Activated T-cell treated with anti-CD3 and anti-CD28 coated beads, Interleukin-2, amount 50 U/mL, for 4 hours (primary cell): ENCODE measurements around the gene ASIC2. TPM values are rescaled to one million over a fixed set of nuclear protein-coding genes. Genes with fewer than 3 reads are reported as not detected.

Source experiments
- ATAC-seq, 2 donors: fragments of 200-7000 bp; cut with Tn5 transposase; one replicate each; pipeline ENCODE4 v1.10.0; 2021
- DNase-seq: peaks from one replicate; pipeline ENCODE4 v3.0.0-alpha.2; 2020
- H3K27me3 Mint-ChIP-seq: one replicate; pipeline ENCODE4 v1.8.0; 2021; ENCODE audit warnings: low read depth, mixed read lengths
- H3K36me3 Mint-ChIP-seq: one replicate; pipeline ENCODE4 v1.8.0; 2022; ENCODE audit warnings: mixed read lengths; ENCODE audit not compliant: insufficient read depth
- H3K4me1 Mint-ChIP-seq: one replicate; pipeline ENCODE4 v1.8.0; 2021; ENCODE audit warnings: low read depth, mixed read lengths
- H3K4me3 Mint-ChIP-seq: one replicate; pipeline ENCODE4 v1.8.0; 2021; ENCODE audit warnings: mild to moderate bottlenecking, moderate library complexity, mixed read lengths
- H3K9me3 Mint-ChIP-seq: one replicate; pipeline ENCODE4 v1.8.0; 2021; ENCODE audit warnings: mixed read lengths
- total RNA-seq, 3 donors: library from RNA; stranded (reverse); gene quantifications; one replicate each; pipeline ENCODE4 v1.2.1, GENCODE V29; 2021

ASIC2 gene
- total RNA-seq, 3 donors from 2014 or later: not detected

GRCh38 chr17:33071656-33072055 is 221.4 kb downstream of the ASIC2 start:
- H3K4me3 Mint-ChIP-seq: no peak overlapping the region
- H3K4me1 Mint-ChIP-seq: no peaks in the 10 kb centered on the region
- ATAC-seq (no peak), DNase-seq (no peak)
- H3K9me3 Mint-ChIP-seq: peaks cover 9% of the 10 kb centered on the region
- peaks cover 32% of the 10 kb centered on the region for H3K27me3 Mint-ChIP-seq
- no peaks in the 10 kb centered on the region for H3K36me3 Mint-ChIP-seq

DNA sequence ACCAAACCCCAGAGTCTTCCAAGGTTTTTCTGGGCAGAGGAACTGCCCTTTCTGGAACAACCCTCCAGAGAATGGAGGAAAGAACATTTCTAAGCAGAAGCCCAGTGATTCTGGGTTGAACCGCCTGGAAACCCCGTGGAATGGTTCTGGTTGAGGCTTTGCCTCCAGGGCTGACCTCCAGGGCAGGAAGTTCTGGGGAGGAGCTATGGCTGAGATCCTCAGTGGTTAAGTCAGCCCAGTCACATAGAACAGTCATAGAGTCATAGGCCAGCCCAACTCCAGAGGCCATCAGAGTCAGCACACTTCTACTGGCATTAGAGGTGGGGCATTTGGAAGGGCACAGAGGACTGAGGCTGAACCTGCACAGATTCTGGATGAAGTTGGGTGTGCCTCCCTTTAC is 235.5 kb downstream of the ASIC2 start:
- no peaks in the 10 kb centered on the region for H3K9me3 Mint-ChIP-seq
- H3K4me3 Mint-ChIP-seq: no peak overlapping the region
- ATAC-seq: no peak
- H3K36me3 Mint-ChIP-seq: no peaks in the 10 kb centered on the region
- no peak for DNase-seq
- H3K27me3 Mint-ChIP-seq: peaks cover 16% of the 10 kb centered on the region
- H3K4me1 Mint-ChIP-seq: no peaks in the 10 kb centered on the region

- Mint-ChIP-seq H3K4me3 (no peak overlapping the region), H3K9me3 (no peaks in the 10 kb centered on the region), H3K27me3 (peaks cover 12% of the 10 kb centered on the region), H3K36me3 (no peaks in the 10 kb centered on the region), H3K4me1 (no peaks in the 10 kb centered on the region)
- ATAC-seq: no peak
- no peak for DNase-seq
These were observed 236.5 kb downstream of the ASIC2 start for GRCh38 chr17:33056399-33057146.

DNA sequence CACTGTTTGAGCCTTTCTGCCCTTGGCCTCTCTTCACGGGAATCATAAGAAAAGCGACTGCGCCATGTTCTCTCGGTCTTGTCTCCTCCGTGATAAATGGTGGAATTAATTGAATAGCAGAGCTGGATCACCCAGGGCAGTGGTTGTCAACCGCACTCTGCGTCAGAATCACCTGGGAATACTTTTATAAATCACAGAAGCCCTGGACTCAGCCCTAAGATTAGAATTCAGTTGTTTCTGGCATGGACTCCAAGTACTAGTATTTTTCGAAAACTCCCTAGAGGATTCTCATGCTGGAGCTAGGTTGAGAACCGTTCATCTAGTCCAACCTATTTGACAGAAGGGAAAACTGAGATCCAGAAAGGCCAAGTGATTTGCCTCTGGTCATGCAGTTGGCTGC is 237.3 kb downstream of the ASIC2 start:
- no peaks in the 10 kb centered on the region for H3K4me1 Mint-ChIP-seq
- DNase-seq: no peak
- no peak overlapping the region for H3K4me3 Mint-ChIP-seq
- H3K36me3 Mint-ChIP-seq: no peaks in the 10 kb centered on the region
- peaks cover 14% of the 10 kb centered on the region for H3K27me3 Mint-ChIP-seq
- ATAC-seq: no peak
- H3K9me3 Mint-ChIP-seq: no peaks in the 10 kb centered on the region

- DNase-seq: no peak
- H3K27me3 Mint-ChIP-seq: peaks cover 12% of the 10 kb centered on the region
- no peak for ATAC-seq
These were observed 237.9 kb downstream of the ASIC2 start for GRCh38 chr17:33055171-33055611.

DNA sequence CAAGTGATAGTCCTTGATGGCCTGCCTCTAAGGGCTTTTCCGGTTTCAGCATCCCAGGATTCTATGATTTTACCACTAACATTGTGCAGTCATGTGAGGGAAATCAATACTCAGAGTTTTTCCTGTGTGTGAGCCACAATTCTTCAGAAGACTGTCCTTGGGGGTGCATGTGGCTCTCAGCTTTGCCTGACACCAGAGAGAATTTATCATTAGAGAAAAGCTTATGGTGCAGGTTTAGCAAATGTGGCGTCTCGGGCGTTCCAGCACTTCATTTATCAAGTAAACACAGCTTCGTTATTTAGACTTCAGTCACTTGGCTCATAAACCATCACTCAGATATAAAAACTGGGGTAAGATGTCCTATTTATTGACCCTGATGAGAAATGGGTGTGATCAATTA is 238.7 kb downstream of the ASIC2 start:
- no peaks in the 10 kb centered on the region for H3K9me3 Mint-ChIP-seq
- no peaks in the 10 kb centered on the region for H3K36me3 Mint-ChIP-seq
- no peak overlapping the region for H3K4me3 Mint-ChIP-seq
- H3K4me1 Mint-ChIP-seq: no peaks in the 10 kb centered on the region
- DNase-seq (no peak), ATAC-seq (no peak)
- H3K27me3 Mint-ChIP-seq: peaks cover 12% of the 10 kb centered on the region

More at GRCh38 chr17:33055171-33055611, 237.9 kb downstream of the ASIC2 start:
- Mint-ChIP-seq H3K36me3 (no peaks in the 10 kb centered on the region), H3K4me3 (no peak overlapping the region), H3K9me3 (no peaks in the 10 kb centered on the region), H3K4me1 (no peaks in the 10 kb centered on the region)

- H3K36me3 Mint-ChIP-seq: no peaks in the 10 kb centered on the region
- no peaks in the 10 kb centered on the region for H3K9me3 Mint-ChIP-seq
- no peak for DNase-seq
These were observed 239.4 kb downstream of the ASIC2 start for GRCh38 chr17:33053676-33054075.

GRCh38 chr17:33052856-33053255 is 240.2 kb downstream of the ASIC2 start:
- Mint-ChIP-seq H3K4me1 (no peaks in the 10 kb centered on the region), H3K4me3 (no peak overlapping the region), H3K27me3 (peaks cover 12% of the 10 kb centered on the region), H3K9me3 (no peaks in the 10 kb centered on the region), H3K36me3 (no peaks in the 10 kb centered on the region)
- ATAC-seq (no peak), DNase-seq (no peak)

More at GRCh38 chr17:33053676-33054075, 239.4 kb downstream of the ASIC2 start:
- no peak for ATAC-seq
- no peaks in the 10 kb centered on the region for H3K4me1 Mint-ChIP-seq
- H3K27me3 Mint-ChIP-seq: peaks cover 12% of the 10 kb centered on the region
- no peak overlapping the region for H3K4me3 Mint-ChIP-seq

DNA sequence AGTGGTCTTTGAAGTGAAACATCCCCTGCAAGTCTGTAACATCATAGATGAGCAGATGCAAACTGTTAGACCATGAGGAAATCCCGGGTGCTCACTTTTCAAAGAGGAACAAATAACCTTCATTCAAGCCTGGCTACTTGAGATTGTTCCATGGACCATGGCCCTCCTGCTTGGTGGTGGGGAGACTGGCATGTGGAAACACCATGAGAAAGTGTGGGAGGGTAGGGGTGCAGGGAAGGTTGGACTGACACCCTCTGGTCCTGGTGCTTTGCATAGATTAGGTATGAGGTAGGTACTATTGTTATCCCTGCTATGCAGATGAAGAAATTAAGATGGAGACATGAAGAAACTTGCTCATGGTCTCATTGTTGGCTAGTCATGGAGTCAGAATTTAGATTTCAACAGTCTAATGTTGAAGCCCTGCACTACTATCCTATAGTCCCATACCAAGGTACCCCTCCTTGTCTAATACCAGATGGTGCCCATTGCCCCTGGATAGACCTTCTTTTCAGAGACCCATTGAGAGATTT is 242.4 kb downstream of the ASIC2 start:
- H3K4me1 Mint-ChIP-seq: no peaks in the 10 kb centered on the region
- H3K4me3 Mint-ChIP-seq: no peak overlapping the region
- peaks cover 12% of the 10 kb centered on the region for H3K27me3 Mint-ChIP-seq
- ATAC-seq: no peak
- no peaks in the 10 kb centered on the region for H3K9me3 Mint-ChIP-seq
- DNase-seq: no peak
- no peaks in the 10 kb centered on the region for H3K36me3 Mint-ChIP-seq

GRCh38 chr17:33049781-33050414 is 243.2 kb downstream of the ASIC2 start:
- no peaks in the 10 kb centered on the region for H3K4me1 Mint-ChIP-seq
- no peaks in the 10 kb centered on the region for H3K36me3 Mint-ChIP-seq
- H3K9me3 Mint-ChIP-seq: no peaks in the 10 kb centered on the region
- H3K4me3 Mint-ChIP-seq: no peak overlapping the region
- peaks cover 8% of the 10 kb centered on the region for H3K27me3 Mint-ChIP-seq
- DNase-seq (peak; percentile 21), ATAC-seq (no peak)

DNA sequence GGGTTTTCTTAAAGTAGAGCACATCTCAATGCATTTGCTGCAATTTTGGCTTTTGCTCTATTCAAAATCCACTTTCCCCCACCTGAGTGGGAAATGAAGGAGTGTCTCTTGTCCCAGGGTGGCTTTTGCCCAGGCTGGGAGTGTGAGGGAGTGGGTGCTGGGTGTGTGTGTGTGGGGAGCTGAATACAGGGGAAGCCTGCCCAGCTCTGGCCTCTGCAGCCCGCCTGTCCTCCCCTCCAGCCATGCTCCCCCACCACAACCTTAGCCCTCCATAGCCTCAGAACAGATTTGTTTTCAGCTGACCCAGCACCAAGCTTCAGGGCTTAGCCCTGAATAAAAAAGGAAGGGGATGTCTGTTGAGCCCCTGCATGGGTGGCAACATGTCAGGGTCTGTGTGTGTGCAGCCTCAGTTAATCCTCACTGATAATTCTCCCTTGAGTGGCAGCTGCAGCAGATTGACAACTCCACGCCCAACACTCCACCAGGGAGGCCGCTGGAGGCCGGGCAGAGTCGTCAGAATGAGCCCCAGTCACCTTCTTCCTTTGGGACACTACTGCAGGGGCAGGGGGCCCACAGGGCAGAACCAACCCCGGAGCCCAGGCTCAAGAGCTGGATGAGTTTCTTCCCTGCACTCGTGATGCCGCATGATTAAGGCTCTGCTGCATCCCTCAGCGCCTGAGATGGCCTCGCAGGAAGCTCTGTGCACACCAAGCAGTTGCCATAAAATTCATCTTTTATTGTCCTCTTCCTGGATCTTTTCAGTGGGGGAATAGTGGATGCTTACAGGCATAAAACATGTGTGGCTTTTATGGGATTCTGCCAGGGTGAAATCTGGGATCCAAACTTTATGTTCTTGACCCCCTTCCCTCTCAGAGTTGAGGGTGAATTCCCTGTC is 246.5 kb downstream of the ASIC2 start:
- ATAC-seq: no peak
- no peaks in the 10 kb centered on the region for H3K36me3 Mint-ChIP-seq
- H3K4me3 Mint-ChIP-seq: no peak overlapping the region
- H3K9me3 Mint-ChIP-seq: no peaks in the 10 kb centered on the region
- no peaks in the 10 kb centered on the region for H3K4me1 Mint-ChIP-seq
- no peak for DNase-seq
- H3K27me3 Mint-ChIP-seq: peaks cover 5% of the 10 kb centered on the region

DNA sequence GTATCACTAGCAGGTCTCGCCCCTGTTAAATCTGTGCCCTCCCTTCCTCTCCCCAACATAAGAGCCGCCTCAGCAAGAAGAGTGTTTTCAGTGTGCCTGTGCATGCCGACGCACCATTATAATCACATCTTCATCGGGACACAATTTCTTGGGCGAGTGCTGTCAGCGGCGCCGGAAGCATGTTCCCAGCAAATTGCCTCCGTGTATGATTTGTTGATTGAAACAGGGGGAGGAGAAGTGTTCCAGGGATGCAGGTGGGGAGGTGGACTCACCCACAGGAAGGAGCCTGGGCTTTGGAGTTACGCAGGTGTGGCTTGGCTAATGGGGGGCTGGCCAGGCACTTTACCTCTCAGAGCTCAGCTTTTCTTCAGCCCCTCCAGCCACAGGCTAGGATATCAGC is 247.9 kb downstream of the ASIC2 start:
- no peak for ATAC-seq
- H3K9me3 Mint-ChIP-seq: no peaks in the 10 kb centered on the region
- DNase-seq: no peak
- H3K4me1 Mint-ChIP-seq: no peaks in the 10 kb centered on the region
- H3K36me3 Mint-ChIP-seq: no peaks in the 10 kb centered on the region
- no peak overlapping the region for H3K4me3 Mint-ChIP-seq
- H3K27me3 Mint-ChIP-seq: no peaks in the 10 kb centered on the region

DNA sequence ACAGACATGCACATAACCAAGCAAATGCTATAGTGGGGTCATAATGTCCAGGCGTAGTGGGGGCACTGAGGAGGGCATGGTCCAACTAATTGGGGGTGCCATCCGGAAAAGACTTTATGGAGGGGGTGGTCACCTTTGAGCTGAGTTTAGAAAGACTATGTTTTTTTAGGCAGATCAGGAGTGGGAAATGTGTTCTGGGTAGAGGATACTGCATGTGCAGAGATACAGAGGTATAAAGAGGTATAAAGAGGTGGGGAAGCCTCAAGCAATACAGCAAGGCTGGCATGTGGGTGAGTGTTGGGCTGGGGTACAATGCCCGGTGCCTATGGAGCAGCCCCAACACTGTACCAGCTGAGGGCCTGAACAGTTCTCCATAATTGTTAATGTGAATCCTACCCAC is 248.3 kb downstream of the ASIC2 start:
- Mint-ChIP-seq H3K4me1 (no peaks in the 10 kb centered on the region), H3K9me3 (no peaks in the 10 kb centered on the region), H3K27me3 (no peaks in the 10 kb centered on the region), H3K4me3 (no peak overlapping the region), H3K36me3 (no peaks in the 10 kb centered on the region)
- no peak for ATAC-seq
- DNase-seq: no peak

GRCh38 chr17:33040461-33040860 is 252.6 kb downstream of the ASIC2 start:
- peaks cover 30% of the 10 kb centered on the region for H3K27me3 Mint-ChIP-seq
- no peaks in the 10 kb centered on the region for H3K36me3 Mint-ChIP-seq
- H3K4me1 Mint-ChIP-seq: no peaks in the 10 kb centered on the region

More at GRCh38 chr17:33040461-33040860, 252.6 kb downstream of the ASIC2 start:
- ATAC-seq (no peak), DNase-seq (no peak)
- no peaks in the 10 kb centered on the region for H3K9me3 Mint-ChIP-seq
- H3K4me3 Mint-ChIP-seq: no peak overlapping the region
